SK-N-SH (cell line): ENCODE measurements around the gene BICC1. TPM values are rescaled to one million over a fixed set of nuclear protein-coding genes. Genes with fewer than 3 reads are reported as not detected.
A peak's percentile ranks its signal among the peaks of the same experiment; 100 is the strongest.

Source experiments
- CTCF ChIA-PET: fragments of 300-600, 350-600 bp; formaldehyde crosslinking; extraction: SDS; loops from one replicate; lab custom pipeline; 2021; lab: Yijun Ruan, JAX
- POLR2A ChIA-PET: fragments of 350-600 bp; sonication (Branson Sonifier 250); formaldehyde crosslinking; extraction: SDS; loops from one replicate; lab custom pipeline; 2020; ENCODE audit warnings: antibody characterized with exemption, inconsistent platforms; lab: Yijun Ruan, JAX
- DNase-seq: peaks from one replicate; pipeline ENCODE4 v3.0.0; 2012
- H2AFZ ChIP-seq: fragments of 200-600 bp; sonication (generic); 2 replicates; pipeline ENCODE4 v1.8.1; 2016; ENCODE audit warnings: antibody characterized with exemption, mild to moderate bottlenecking, low read depth
- H3F3A ChIP-seq: fragments of 200-600 bp; sonication (generic); replicated peaks from 2 replicates; pipeline ENCODE3; 2016; ENCODE audit warnings: antibody characterized with exemption, mild to moderate bottlenecking; ENCODE audit not compliant: insufficient read depth
- H3K27ac ChIP-seq, 2 experiments: fragments of 200-500 bp in 1 of 2; fragments of 200-600 bp in 1 of 2; sonication (Bioruptor generic) in 1 of 2; sonication (generic), shearing (Covaris generic) in 1 of 2; 2 replicates each; pipeline versions ENCODE4 v1.5.1 to v1.6.1; 2014 to 2016; ENCODE audit warnings: low read depth in 2 of 2, inconsistent platforms in 1 of 2, low read length in 1 of 2, mild to moderate bottlenecking in 1 of 2, mixed read lengths in 1 of 2
- H3K27me3 ChIP-seq: fragments of 200-600 bp; sonication (generic), shearing (Covaris generic); 2 replicates; pipeline ENCODE4 v1.6.1; 2016; ENCODE audit warnings: mixed run types; ENCODE audit not compliant: insufficient read depth
- H3K36me3 ChIP-seq, 2 experiments: fragments of 200-500 bp in 1 of 2; fragments of 200-600 bp in 1 of 2; sonication (Bioruptor generic) in 1 of 2; sonication (generic) in 1 of 2; replicated peaks in 1 of 2; 2 replicates each; pipeline versions ENCODE3 to v1.5.1; 2014 to 2016; ENCODE audit warnings: low read length in 1 of 2, mild to moderate bottlenecking in 1 of 2; ENCODE audit not compliant: insufficient read depth in 2 of 2, control insufficient read depth in 1 of 2
- H3K4me1 ChIP-seq, 2 experiments: fragments of 200-500 bp in 1 of 2; fragments of 200-600 bp in 1 of 2; sonication (Bioruptor generic) in 1 of 2; sonication (generic), shearing (Covaris generic) in 1 of 2; 2 replicates each; pipeline versions ENCODE4 v1.5.1 to v1.6.1; 2014 to 2016; ENCODE audit warnings: low read depth in 1 of 2, low read length in 1 of 2, mixed run types in 1 of 2; ENCODE audit not compliant: insufficient read depth in 2 of 2, control insufficient read depth in 1 of 2
- H3K4me2 ChIP-seq: fragments of 200-600 bp; sonication (generic), shearing (Covaris generic); 2 replicates; pipeline ENCODE4 v1.6.1; 2017; ENCODE audit warnings: mixed run types
- H3K4me3 ChIP-seq, 2 experiments: fragments of 200-500 bp in 1 of 2; fragments of 200-600 bp in 1 of 2; sonication (Bioruptor generic) in 1 of 2; sonication (generic), shearing (Covaris generic) in 1 of 2; 2 replicates each; pipeline versions ENCODE4 v1.5.1 to v1.8.1; 2014 to 2016; ENCODE audit warnings: low read depth in 2 of 2, inconsistent platforms in 1 of 2, low read length in 1 of 2, mild to moderate bottlenecking in 1 of 2, mixed read lengths in 1 of 2, moderate library complexity in 1 of 2
- H3K79me2 ChIP-seq: fragments of 200-600 bp; sonication (generic); 2 replicates; pipeline ENCODE4 v1.8.1; 2017; ENCODE audit warnings: mild to moderate bottlenecking; ENCODE audit not compliant: insufficient read depth
- H3K9ac ChIP-seq: fragments of 200-600 bp; sonication (generic); 2 replicates; pipeline ENCODE4 v1.6.1; 2017; ENCODE audit warnings: mixed run types
- H3K9me2 ChIP-seq: fragments of 200-600 bp; sonication (generic); 2 replicates; pipeline ENCODE4 v1.6.1; 2017; ENCODE audit warnings: mixed run types
- H3K9me3 ChIP-seq: fragments of 200-600 bp; sonication (generic); 2 replicates; pipeline ENCODE4 v1.6.1; 2017; ENCODE audit warnings: mixed run types, mild to moderate bottlenecking, moderate library complexity
- H4K20me1 ChIP-seq: fragments of 200-600 bp; sonication (generic); 2 replicates; pipeline ENCODE4 v1.6.1; 2017; ENCODE audit warnings: mild to moderate bottlenecking, mixed run types; ENCODE audit not compliant: insufficient read depth
- CHD2 ChIP-seq: fragments of 150-350 bp; IDR thresholded peaks from 2 replicates; pipeline ENCODE4 v1.6.1; 2018; ENCODE audit warnings: low read length; ENCODE audit not compliant: partially characterized antibody
- CTCF ChIP-seq: fragments of 200-600 bp; sonication (generic); IDR thresholded peaks from 2 replicates; pipeline ENCODE4 v1.6.1; 2017; ENCODE audit warnings: antibody characterized with exemption, mild to moderate bottlenecking, moderate library complexity
- ELF1 ChIP-seq: IDR thresholded peaks from 2 replicates; pipeline ENCODE4 v1.4.0; 2012
- EP300 ChIP-seq, 2 experiments: IDR thresholded peaks; 2 replicates each; pipeline versions ENCODE4 v1.4.0 to v1.6.1; 2012; ENCODE audit warnings: borderline replicate concordance in 1 of 2, low read depth in 1 of 2, low read length in 1 of 2
- FOSL2 ChIP-seq: IDR thresholded peaks from 2 replicates; pipeline ENCODE4 v1.4.0; 2012; ENCODE audit warnings: low read depth, mild to moderate bottlenecking, moderate library complexity, borderline replicate concordance
- FOXJ3 ChIP-seq: sonication (generic); formaldehyde crosslinking; IDR thresholded peaks from 2 replicates; pipeline ENCODE4 v1.5.1; 2020; ENCODE audit warnings: mild to moderate bottlenecking, missing genetic modification reagents
- FOXM1 ChIP-seq: IDR thresholded peaks from 2 replicates; pipeline ENCODE4 v1.4.0; 2012; ENCODE audit warnings: low read depth, mild to moderate bottlenecking
- GABPA ChIP-seq: IDR thresholded peaks from 2 replicates; pipeline ENCODE4 v1.4.0; 2012; ENCODE audit warnings: low read depth, mild to moderate bottlenecking
- GATA2 ChIP-seq: sonication (generic); formaldehyde crosslinking; IDR thresholded peaks from 2 replicates; pipeline ENCODE4 v1.5.0; 2020; ENCODE audit warnings: mild to moderate bottlenecking, missing genetic modification reagents
- JUND ChIP-seq: IDR thresholded peaks from 2 replicates; pipeline ENCODE4 v1.4.0; 2012
- MAX ChIP-seq: IDR thresholded peaks from 2 replicates; pipeline ENCODE4 v1.4.0; 2012; ENCODE audit warnings: low read depth
- MEF2A ChIP-seq: IDR thresholded peaks from 2 replicates; pipeline ENCODE4 v1.4.0; 2012; ENCODE audit warnings: low read depth, borderline replicate concordance
- NRF1 ChIP-seq: IDR thresholded peaks from 2 replicates; pipeline ENCODE4 v1.6.1; 2012; ENCODE audit warnings: low read depth, mild to moderate bottlenecking, low read length
- PBX3 ChIP-seq: IDR thresholded peaks from 2 replicates; pipeline ENCODE4; 2012
- RAD21 ChIP-seq: IDR thresholded peaks from 2 replicates; pipeline ENCODE4 v1.6.1; 2012; ENCODE audit warnings: mild to moderate bottlenecking, low read length
- RCOR1 ChIP-seq: fragments of 150-350 bp; IDR thresholded peaks from 2 replicates; pipeline ENCODE4 v1.6.1; 2017; ENCODE audit warnings: antibody characterized with exemption, low read length
- RFX5 ChIP-seq: IDR thresholded peaks from 2 replicates; pipeline ENCODE4 v1.6.1; 2012; ENCODE audit warnings: mild to moderate bottlenecking, improper control_type of control experiment, low read length
- SMC3 ChIP-seq: IDR thresholded peaks from 2 replicates; pipeline ENCODE4 v1.6.1; 2012; ENCODE audit warnings: low read depth, low read length, improper control_type of control experiment
- TAF1 ChIP-seq: IDR thresholded peaks from 2 replicates; pipeline ENCODE4 v1.6.1; 2012; ENCODE audit warnings: low read depth, mild to moderate bottlenecking, low read length, moderate library complexity, borderline replicate concordance
- TCF12 ChIP-seq: IDR thresholded peaks from 2 replicates; pipeline ENCODE4 v1.4.0; 2012
- YY1 ChIP-seq: IDR thresholded peaks from 2 replicates; pipeline ENCODE4 v1.4.0; 2012; ENCODE audit warnings: low read depth, mild to moderate bottlenecking
- WGBS: methylation state at CpG from one replicate; pipeline ENCODE4 v1.1.6; 2017; ENCODE audit warnings: low lambda C conversion rate; 5-methylcytosine and 5-hydroxymethylcytosine counted together
- polyA plus RNA-seq, 3 experiments: library from polyadenylated mRNA; depleted of rRNA; stranded (reverse); fragments of >200 nt; gene quantifications; 2 replicates each; pipeline ENCODE4 v1.2.3, GENCODE V29; 2012
- TF ChIP-seq, protein P1 (sequence below): IDR thresholded peaks from 2 replicates; pipeline ENCODE4 v1.6.1; 2012; ENCODE audit warnings: mild to moderate bottlenecking, low read depth, low read length, moderate library complexity
- TF ChIP-seq, protein P2 (sequence below): fragments of 150-350 bp; IDR thresholded peaks from 2 replicates; pipeline ENCODE4 v1.6.1; 2016; ENCODE audit warnings: mild to moderate bottlenecking, low read depth, low read length
- TF ChIP-seq, protein P3 (sequence below): IDR thresholded peaks from 2 replicates; pipeline ENCODE4 v1.4.0; 2012; ENCODE audit warnings: low read depth, borderline replicate concordance

BICC1 gene
- polyA plus RNA-seq, 1 of the 3 experiments (the other 2 are of a cell fraction) = 1.5 TPM

DNA sequence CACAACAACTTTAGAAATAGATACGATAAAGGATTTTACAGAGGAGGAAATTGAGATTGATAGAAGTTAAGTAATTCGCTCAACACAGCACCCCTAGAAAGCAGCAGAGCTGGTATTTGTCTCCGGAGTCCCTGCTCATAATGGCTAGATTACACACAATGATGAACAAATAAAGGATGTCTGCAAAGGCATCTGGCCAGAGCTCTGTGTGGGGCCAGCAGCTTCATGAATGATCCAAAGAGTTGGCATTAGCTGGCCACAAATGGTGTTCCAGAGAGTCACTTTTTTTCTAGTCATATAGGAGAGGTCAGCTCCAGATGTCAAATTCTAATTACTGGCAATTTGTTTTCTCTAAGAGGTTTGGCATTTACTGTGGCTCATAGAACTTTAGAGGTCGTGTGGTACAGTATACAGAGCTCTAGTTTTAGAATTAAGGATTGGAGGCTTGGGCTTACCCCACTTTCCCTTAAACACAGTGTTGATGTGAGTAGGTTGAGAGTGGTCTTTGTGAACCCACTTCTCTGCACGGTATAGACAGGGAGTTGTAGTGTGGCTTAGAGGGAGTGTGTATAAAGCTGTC, 186.2 kb downstream of the BICC1 start:
- CTCF ChIA-PET = interaction anchor here (0.9 to 2.3 kb wide), 3 partner anchors 10 to 170 kb away, joined by 3 to 6 read pairs (median 3); no protein-coding TSS in a partner anchor
- Histone ChIP-seq H3K4me1 (peaks cover 18 to 32% of the 10 kb centered on the region in 2 experiments), H4K20me1 (no peaks in the 10 kb centered on the region), H3K9me3 (no peaks in the 10 kb centered on the region), H3K36me3 (no peaks in the 10 kb centered on the region), H3K9ac (no peak overlapping the region), H3K4me3 (no peak overlapping the region), H3F3A (peaks cover 3% of the 10 kb centered on the region), H3K27me3 (no peaks in the 10 kb centered on the region), H3K27ac (peak overlapping the region; percentile 35 to 89; a peak in 3 of 4 replicates), H3K4me2 (no peak overlapping the region), H3K9me2 (no peaks in the 10 kb centered on the region), H3K79me2 (no peaks in the 10 kb centered on the region), H2AFZ (no peak overlapping the region)
- DNase-seq = peak; percentile 54
- WGBS = 29% methylated on average over 5 of the region's 5 CpGs
- POLR2A ChIA-PET = no interaction called here
- TF ChIP-seq ELF1 (no peak), GATA2 (CRISPR knock-in tag) (peak; percentile 18; the same call in 1 of the 2 replicates), JUND (peak; percentile 16; the same call in 1 of the 2 replicates), SMC3 (no peak), FOXJ3 (CRISPR knock-in tag) (0 out of 2 replicates have a peak, but pooled peaks have one; percentile 34), TAF1 (no peak), RCOR1 (peak; percentile 92), MEF2A (0 out of 2 replicates have a peak, but pooled peaks have one; percentile 20), RFX5 (0 out of 2 replicates have a peak, but pooled peaks have one; percentile 9), PBX3 (peak; percentile 44; the same call in 1 of the 2 replicates), GABPA (no peak), NRF1 (no peak), YY1 (no peak), CTCF (no peak), RAD21 (peak; percentile 26; the same call in 1 of the 2 replicates), CHD2 (peak; percentile 69), FOXM1 (no peak), MAX (no peak), FOSL2 (peak; percentile 17; the same call in 1 of the 2 replicates), EP300 (IDR thresholded peaks at IDR 0.05; ENCODE audit: borderline replicate concordance in 1 of 2, low read depth in 1 of 2, low read length in 1 of 2) (peak; percentile 63 to 81; a peak in 3 of 4 replicates), TCF12 (peak; percentile 88)
- TF ChIP-seq, protein P1, sequence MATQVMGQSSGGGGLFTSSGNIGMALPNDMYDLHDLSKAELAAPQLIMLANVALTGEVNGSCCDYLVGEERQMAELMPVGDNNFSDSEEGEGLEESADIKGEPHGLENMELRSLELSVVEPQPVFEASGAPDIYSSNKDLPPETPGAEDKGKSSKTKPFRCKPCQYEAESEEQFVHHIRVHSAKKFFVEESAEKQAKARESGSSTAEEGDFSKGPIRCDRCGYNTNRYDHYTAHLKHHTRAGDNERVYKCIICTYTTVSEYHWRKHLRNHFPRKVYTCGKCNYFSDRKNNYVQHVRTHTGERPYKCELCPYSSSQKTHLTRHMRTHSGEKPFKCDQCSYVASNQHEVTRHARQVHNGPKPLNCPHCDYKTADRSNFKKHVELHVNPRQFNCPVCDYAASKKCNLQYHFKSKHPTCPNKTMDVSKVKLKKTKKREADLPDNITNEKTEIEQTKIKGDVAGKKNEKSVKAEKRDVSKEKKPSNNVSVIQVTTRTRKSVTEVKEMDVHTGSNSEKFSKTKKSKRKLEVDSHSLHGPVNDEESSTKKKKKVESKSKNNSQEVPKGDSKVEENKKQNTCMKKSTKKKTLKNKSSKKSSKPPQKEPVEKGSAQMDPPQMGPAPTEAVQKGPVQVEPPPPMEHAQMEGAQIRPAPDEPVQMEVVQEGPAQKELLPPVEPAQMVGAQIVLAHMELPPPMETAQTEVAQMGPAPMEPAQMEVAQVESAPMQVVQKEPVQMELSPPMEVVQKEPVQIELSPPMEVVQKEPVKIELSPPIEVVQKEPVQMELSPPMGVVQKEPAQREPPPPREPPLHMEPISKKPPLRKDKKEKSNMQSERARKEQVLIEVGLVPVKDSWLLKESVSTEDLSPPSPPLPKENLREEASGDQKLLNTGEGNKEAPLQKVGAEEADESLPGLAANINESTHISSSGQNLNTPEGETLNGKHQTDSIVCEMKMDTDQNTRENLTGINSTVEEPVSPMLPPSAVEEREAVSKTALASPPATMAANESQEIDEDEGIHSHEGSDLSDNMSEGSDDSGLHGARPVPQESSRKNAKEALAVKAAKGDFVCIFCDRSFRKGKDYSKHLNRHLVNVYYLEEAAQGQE = no peak
- TF ChIP-seq, protein P2, sequence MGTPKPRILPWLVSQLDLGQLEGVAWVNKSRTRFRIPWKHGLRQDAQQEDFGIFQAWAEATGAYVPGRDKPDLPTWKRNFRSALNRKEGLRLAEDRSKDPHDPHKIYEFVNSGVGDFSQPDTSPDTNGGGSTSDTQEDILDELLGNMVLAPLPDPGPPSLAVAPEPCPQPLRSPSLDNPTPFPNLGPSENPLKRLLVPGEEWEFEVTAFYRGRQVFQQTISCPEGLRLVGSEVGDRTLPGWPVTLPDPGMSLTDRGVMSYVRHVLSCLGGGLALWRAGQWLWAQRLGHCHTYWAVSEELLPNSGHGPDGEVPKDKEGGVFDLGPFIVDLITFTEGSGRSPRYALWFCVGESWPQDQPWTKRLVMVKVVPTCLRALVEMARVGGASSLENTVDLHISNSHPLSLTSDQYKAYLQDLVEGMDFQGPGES = no peak
- TF ChIP-seq, protein P3, sequence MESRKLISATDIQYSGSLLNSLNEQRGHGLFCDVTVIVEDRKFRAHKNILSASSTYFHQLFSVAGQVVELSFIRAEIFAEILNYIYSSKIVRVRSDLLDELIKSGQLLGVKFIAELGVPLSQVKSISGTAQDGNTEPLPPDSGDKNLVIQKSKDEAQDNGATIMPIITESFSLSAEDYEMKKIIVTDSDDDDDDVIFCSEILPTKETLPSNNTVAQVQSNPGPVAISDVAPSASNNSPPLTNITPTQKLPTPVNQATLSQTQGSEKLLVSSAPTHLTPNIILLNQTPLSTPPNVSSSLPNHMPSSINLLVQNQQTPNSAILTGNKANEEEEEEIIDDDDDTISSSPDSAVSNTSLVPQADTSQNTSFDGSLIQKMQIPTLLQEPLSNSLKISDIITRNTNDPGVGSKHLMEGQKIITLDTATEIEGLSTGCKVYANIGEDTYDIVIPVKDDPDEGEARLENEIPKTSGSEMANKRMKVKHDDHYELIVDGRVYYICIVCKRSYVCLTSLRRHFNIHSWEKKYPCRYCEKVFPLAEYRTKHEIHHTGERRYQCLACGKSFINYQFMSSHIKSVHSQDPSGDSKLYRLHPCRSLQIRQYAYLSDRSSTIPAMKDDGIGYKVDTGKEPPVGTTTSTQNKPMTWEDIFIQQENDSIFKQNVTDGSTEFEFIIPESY = 0 out of 2 replicates have a peak, but pooled peaks have one; percentile 18
